HG02763 (cell line): ENCODE results near the gene OCEL1.

ENCODE experiments used
- ATAC-seq: cut with Tn5 transposase; IDR thresholded peaks from one replicate; pipeline ENCODE4 v1.9.1; 2021; ENCODE audit warnings: mild to moderate bottlenecking, moderate library complexity; ENCODE audit not compliant: unreplicated experiment

Gene OCEL1

GRCh38 chr19:17209126-17210036, 16.6 kb upstream of the OCEL1 start:
- no peak for ATAC-seq

GRCh38 chr19:17210296-17210695, 15.7 kb upstream of the OCEL1 start:
- no peak for ATAC-seq

- ATAC-seq: no peak
Observed at GRCh38 chr19:17211547-17212446, 14.2 kb upstream of the OCEL1 start.

GRCh38 chr19:17213334-17213733, 12.7 kb upstream of the OCEL1 start:
- ATAC-seq: no peak

GRCh38 chr19:17214508-17215126, 11.4 kb upstream of the OCEL1 start:
- no peak for ATAC-seq

- peak; percentile 78 for ATAC-seq
Observed at GRCh38 chr19:17215127-17215971, 10.7 kb upstream of the OCEL1 start, which contains the start of gene USE1. USE1 (plus strand) TSS chr19:17215357; CDS start chr19:17215406, 49 bp downstream.

GRCh38 chr19:17216058-17216670, 9.9 kb upstream of the OCEL1 start:
- no peak for ATAC-seq

- ATAC-seq: no peak
Observed at GRCh38 chr19:17219286-17219685, 6.7 kb upstream of the OCEL1 start.

- no peak for ATAC-seq
Observed at GRCh38 chr19:17220207-17220758, 5.7 kb upstream of the OCEL1 start.

GRCh38 chr19:17225053-17225452, 973 bp upstream of the OCEL1 start:
- no peak for ATAC-seq

- no peak for ATAC-seq
Observed at GRCh38 chr19:17227798-17228367, 1.9 kb downstream of the OCEL1 start.

- no peak for ATAC-seq
Observed at GRCh38 chr19:17229890-17230289, 3.9 kb downstream of the OCEL1 start.

- ATAC-seq: no peak
Observed at GRCh38 chr19:17232258-17232657, 6.2 kb downstream of the OCEL1 start.

GRCh38 chr19:17234911-17235299, 8.9 kb downstream of the OCEL1 start:
- ATAC-seq: peak; percentile 11

- ATAC-seq: peak; percentile 69
Observed at GRCh38 chr19:17235300-17235970, 9.4 kb downstream of the OCEL1 start.

- no peak for ATAC-seq
Observed at GRCh38 chr19:17235971-17236777, 10.1 kb downstream of the OCEL1 start.

GRCh38 chr19:17236811-17237543, 11.0 kb downstream of the OCEL1 start:
- no peak for ATAC-seq
